SK-N-SH treated with all-trans-retinoic acid at 6 μM for 48 hours (cell line): Measurements from ENCODE around the gene DKK2.

Experiments used
- GLIS3 ChIP-seq: fragments of 250-450 bp; sonication (Bioruptor Pico); IDR thresholded peaks from 2 replicates; pipeline ENCODE4 v1.5.0; 2020; ENCODE audit warnings: mild to moderate bottlenecking, moderate library complexity
- ISL1 ChIP-seq: fragments of 250-450 bp; sonication (Bioruptor Pico); IDR thresholded peaks from 2 replicates; pipeline ENCODE4 v2.1.2; 2022; ENCODE audit warnings: mild to moderate bottlenecking, moderate library complexity
- PPARA ChIP-seq: fragments of 250-450 bp; sonication (Bioruptor Pico); IDR thresholded peaks from 2 replicates; pipeline ENCODE4 v1.5.0; 2020; ENCODE audit warnings: mild to moderate bottlenecking, borderline replicate concordance
- ZFP30 ChIP-seq: fragments of 450-650 bp; formaldehyde crosslinking; IDR thresholded peaks from 2 replicates; pipeline ENCODE4 v1.5.0; 2022; ENCODE audit warnings: mild to moderate bottlenecking, moderate library complexity
- ZNF565 ChIP-seq: fragments of 450-650 bp; formaldehyde crosslinking; conservative IDR thresholded peaks from 2 replicates; pipeline ENCODE4 v1.5.0; 2020; ENCODE audit warnings: low read depth, mild to moderate bottlenecking, moderate library complexity
- ZNF70 ChIP-seq: fragments of 450-650 bp; formaldehyde crosslinking; IDR thresholded peaks from 2 replicates; pipeline ENCODE4 v1.5.0; 2020; ENCODE audit warnings: mild to moderate bottlenecking, moderate library complexity
- TF ChIP-seq, protein P1 (sequence below): fragments of 250-450 bp; sonication (Bioruptor Pico); IDR thresholded peaks from 2 replicates; pipeline ENCODE4 v1.5.1; 2020; ENCODE audit warnings: low read depth, mild to moderate bottlenecking, moderate library complexity
- TF ChIP-seq, protein P2 (sequence below): fragments of 250-450 bp; sonication (Bioruptor Pico); IDR thresholded peaks from 2 replicates; pipeline ENCODE4 v1.8.0; 2020; ENCODE audit warnings: mild to moderate bottlenecking, moderate library complexity, borderline replicate concordance
- TF ChIP-seq, protein P3 (sequence below): fragments of 250-450 bp; sonication (Bioruptor Pico); IDR thresholded peaks from 2 replicates; pipeline ENCODE4 v1.5.0; 2020; ENCODE audit warnings: mild to moderate bottlenecking, moderate library complexity

DNA sequence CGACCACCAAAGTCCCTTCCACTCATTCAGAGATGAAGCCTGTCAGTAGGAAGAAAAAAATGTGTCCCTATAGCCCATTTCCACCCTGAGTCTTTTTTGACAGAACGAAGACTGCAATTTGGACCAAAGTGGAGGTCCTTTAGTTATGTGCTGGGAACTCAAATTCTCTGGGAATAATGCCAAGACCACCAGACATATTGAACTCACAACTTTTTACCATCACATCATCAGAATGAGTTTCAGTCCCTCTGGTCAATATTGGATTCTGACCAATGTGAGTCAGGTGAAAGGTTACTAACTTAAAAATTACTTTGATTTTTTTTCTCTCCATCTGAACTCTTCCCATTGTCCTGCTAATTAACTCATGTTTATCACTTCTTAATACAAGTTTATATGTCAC, 128.9 kb downstream of the DKK2 start:
- TF ChIP-seq, protein P1, sequence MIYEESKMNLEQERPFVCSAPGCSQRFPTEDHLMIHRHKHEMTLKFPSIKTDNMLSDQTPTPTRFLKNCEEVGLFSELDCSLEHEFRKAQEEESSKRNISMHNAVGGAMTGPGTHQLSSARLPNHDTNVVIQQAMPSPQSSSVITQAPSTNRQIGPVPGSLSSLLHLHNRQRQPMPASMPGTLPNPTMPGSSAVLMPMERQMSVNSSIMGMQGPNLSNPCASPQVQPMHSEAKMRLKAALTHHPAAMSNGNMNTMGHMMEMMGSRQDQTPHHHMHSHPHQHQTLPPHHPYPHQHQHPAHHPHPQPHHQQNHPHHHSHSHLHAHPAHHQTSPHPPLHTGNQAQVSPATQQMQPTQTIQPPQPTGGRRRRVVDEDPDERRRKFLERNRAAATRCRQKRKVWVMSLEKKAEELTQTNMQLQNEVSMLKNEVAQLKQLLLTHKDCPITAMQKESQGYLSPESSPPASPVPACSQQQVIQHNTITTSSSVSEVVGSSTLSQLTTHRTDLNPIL (CRISPR knock-in tag) = no peak
- TF ChIP-seq, protein P2, sequence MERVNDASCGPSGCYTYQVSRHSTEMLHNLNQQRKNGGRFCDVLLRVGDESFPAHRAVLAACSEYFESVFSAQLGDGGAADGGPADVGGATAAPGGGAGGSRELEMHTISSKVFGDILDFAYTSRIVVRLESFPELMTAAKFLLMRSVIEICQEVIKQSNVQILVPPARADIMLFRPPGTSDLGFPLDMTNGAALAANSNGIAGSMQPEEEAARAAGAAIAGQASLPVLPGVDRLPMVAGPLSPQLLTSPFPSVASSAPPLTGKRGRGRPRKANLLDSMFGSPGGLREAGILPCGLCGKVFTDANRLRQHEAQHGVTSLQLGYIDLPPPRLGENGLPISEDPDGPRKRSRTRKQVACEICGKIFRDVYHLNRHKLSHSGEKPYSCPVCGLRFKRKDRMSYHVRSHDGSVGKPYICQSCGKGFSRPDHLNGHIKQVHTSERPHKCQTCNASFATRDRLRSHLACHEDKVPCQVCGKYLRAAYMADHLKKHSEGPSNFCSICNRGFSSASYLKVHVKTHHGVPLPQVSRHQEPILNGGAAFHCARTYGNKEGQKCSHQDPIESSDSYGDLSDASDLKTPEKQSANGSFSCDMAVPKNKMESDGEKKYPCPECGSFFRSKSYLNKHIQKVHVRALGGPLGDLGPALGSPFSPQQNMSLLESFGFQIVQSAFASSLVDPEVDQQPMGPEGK = no peak
- TF ChIP-seq ISL1 (CRISPR knock-in tag) = no peak
- TF ChIP-seq ZFP30 (CRISPR knock-in tag) = no peak
- no peak for TF ChIP-seq ZNF70 (CRISPR knock-in tag)
- TF ChIP-seq, protein P3, sequence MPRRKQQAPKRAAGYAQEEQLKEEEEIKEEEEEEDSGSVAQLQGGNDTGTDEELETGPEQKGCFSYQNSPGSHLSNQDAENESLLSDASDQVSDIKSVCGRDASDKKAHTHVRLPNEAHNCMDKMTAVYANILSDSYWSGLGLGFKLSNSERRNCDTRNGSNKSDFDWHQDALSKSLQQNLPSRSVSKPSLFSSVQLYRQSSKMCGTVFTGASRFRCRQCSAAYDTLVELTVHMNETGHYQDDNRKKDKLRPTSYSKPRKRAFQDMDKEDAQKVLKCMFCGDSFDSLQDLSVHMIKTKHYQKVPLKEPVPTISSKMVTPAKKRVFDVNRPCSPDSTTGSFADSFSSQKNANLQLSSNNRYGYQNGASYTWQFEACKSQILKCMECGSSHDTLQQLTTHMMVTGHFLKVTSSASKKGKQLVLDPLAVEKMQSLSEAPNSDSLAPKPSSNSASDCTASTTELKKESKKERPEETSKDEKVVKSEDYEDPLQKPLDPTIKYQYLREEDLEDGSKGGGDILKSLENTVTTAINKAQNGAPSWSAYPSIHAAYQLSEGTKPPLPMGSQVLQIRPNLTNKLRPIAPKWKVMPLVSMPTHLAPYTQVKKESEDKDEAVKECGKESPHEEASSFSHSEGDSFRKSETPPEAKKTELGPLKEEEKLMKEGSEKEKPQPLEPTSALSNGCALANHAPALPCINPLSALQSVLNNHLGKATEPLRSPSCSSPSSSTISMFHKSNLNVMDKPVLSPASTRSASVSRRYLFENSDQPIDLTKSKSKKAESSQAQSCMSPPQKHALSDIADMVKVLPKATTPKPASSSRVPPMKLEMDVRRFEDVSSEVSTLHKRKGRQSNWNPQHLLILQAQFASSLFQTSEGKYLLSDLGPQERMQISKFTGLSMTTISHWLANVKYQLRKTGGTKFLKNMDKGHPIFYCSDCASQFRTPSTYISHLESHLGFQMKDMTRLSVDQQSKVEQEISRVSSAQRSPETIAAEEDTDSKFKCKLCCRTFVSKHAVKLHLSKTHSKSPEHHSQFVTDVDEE = no peak
- TF ChIP-seq GLIS3 (CRISPR knock-in tag) = no peak
- TF ChIP-seq ZNF565 (CRISPR knock-in tag) = no peak
- no peak for TF ChIP-seq PPARA (CRISPR knock-in tag)
